H9 (cell line): ENCODE results near the gene PREX1. TPM values are rescaled to one million over a fixed set of nuclear protein-coding genes. Genes with fewer than 3 reads are reported as not detected.

Experiments used
- DNase-seq: peaks from one replicate; pipeline ENCODE4 v3.0.0-alpha.2; 2017
- H2AFZ ChIP-seq: one replicate; pipeline ENCODE4 v1.6.1; 2013; ENCODE audit warnings: mild to moderate bottlenecking, low read length, control low read depth, moderate library complexity
- H2AK5ac ChIP-seq: 2 replicates; pipeline ENCODE4 v1.6.1; 2013; ENCODE audit warnings: low read length, control low read depth, mixed read lengths; ENCODE audit not compliant: insufficient read length
- H2BK120ac ChIP-seq: one replicate; pipeline ENCODE4 v1.6.1; 2013; ENCODE audit warnings: low read depth, mild to moderate bottlenecking, low read length, control low read depth, inconsistent platforms; ENCODE audit not compliant: poor library complexity, severe bottlenecking
- H2BK12ac ChIP-seq: 2 replicates; pipeline ENCODE4 v1.6.1; 2013; ENCODE audit warnings: low read length, control low read depth, mixed read lengths, low read depth; ENCODE audit not compliant: insufficient read length
- H2BK15ac ChIP-seq: 2 replicates; pipeline ENCODE4 v1.6.1; 2013; ENCODE audit warnings: low read depth, low read length, control low read depth
- H2BK20ac ChIP-seq: one replicate; pipeline ENCODE4 v1.6.1; 2013; ENCODE audit warnings: low read depth, mild to moderate bottlenecking, low read length, control low read depth, inconsistent platforms; ENCODE audit not compliant: poor library complexity, severe bottlenecking
- H2BK5ac ChIP-seq: 2 replicates; pipeline ENCODE4 v1.6.1; 2013; ENCODE audit warnings: low read length, control low read depth, mixed read lengths; ENCODE audit not compliant: insufficient read length
- H3K14ac ChIP-seq: 2 replicates; pipeline ENCODE4 v1.6.1; 2013; ENCODE audit warnings: low read length, control low read depth; ENCODE audit not compliant: insufficient read depth
- H3K18ac ChIP-seq: 2 replicates; pipeline ENCODE4 v1.6.1; 2013; ENCODE audit warnings: low read depth, mild to moderate bottlenecking, mixed read lengths, low read length, control low read depth; ENCODE audit not compliant: insufficient read length
- H3K23ac ChIP-seq: 2 replicates; pipeline ENCODE4 v1.6.1; 2013; ENCODE audit warnings: low read length, control low read depth, mixed read lengths, low read depth; ENCODE audit not compliant: insufficient read length
- H3K23me2 ChIP-seq: 2 replicates; pipeline ENCODE4 v1.6.1; 2013; ENCODE audit warnings: low read depth, mild to moderate bottlenecking, mixed read lengths, low read length, control low read depth; ENCODE audit not compliant: insufficient read length, poor library complexity, severe bottlenecking
- H3K27ac ChIP-seq: 2 replicates; pipeline ENCODE4 v1.5.1; 2013; ENCODE audit warnings: low read length, control low read depth, mixed read lengths, low read depth; ENCODE audit not compliant: insufficient read length
- H3K27me3 ChIP-seq: 2 replicates; pipeline ENCODE4 v1.6.1; 2013; ENCODE audit warnings: low read length, control low read depth, inconsistent platforms; ENCODE audit not compliant: insufficient read depth
- H3K4ac ChIP-seq: 2 replicates; pipeline ENCODE4 v1.6.1; 2013; ENCODE audit warnings: low read depth, mild to moderate bottlenecking, control low read depth, inconsistent platforms, low read length, moderate library complexity
- H3K4me1 ChIP-seq: 2 replicates; pipeline ENCODE4 v1.6.1; 2013; ENCODE audit warnings: low read length, control low read depth, inconsistent platforms; ENCODE audit not compliant: insufficient read depth
- H3K4me2 ChIP-seq: 2 replicates; pipeline ENCODE4 v1.6.1; 2013; ENCODE audit warnings: low read length, control low read depth, mixed read lengths; ENCODE audit not compliant: insufficient read length, insufficient read depth
- H3K56ac ChIP-seq: 2 replicates; pipeline ENCODE4 v1.6.1; 2013; ENCODE audit warnings: low read depth, mild to moderate bottlenecking, mixed read lengths, low read length, control low read depth; ENCODE audit not compliant: insufficient read length
- H3K79me1 ChIP-seq: 2 replicates; pipeline ENCODE4 v1.6.1; 2013; ENCODE audit warnings: low read depth, mild to moderate bottlenecking, moderate library complexity, low read length, control low read depth, inconsistent platforms; ENCODE audit not compliant: insufficient read depth, poor library complexity, severe bottlenecking
- H3K79me2 ChIP-seq: 2 replicates; pipeline ENCODE4 v1.6.1; 2013; ENCODE audit warnings: low read length, control low read depth, inconsistent platforms; ENCODE audit not compliant: insufficient read depth
- H3K9ac ChIP-seq: 2 replicates; pipeline ENCODE4 v1.6.1; 2013; ENCODE audit warnings: low read length, control low read depth, mixed read lengths; ENCODE audit not compliant: insufficient read length; ENCODE audit errors: extremely low read depth
- H3K9me3 ChIP-seq: one replicate; pipeline ENCODE4 v1.6.1; 2013; ENCODE audit warnings: low read depth, low read length, inconsistent platforms; ENCODE audit not compliant: control insufficient read depth
- H3T11ph ChIP-seq: one replicate; pipeline ENCODE4 v1.6.1; 2013; ENCODE audit warnings: mild to moderate bottlenecking, low read length, control low read depth, inconsistent platforms
- H4K20me1 ChIP-seq: one replicate; pipeline ENCODE4 v1.6.1; 2013; ENCODE audit not compliant: control insufficient read depth, insufficient read length, insufficient read depth
- H4K5ac ChIP-seq: 2 replicates; pipeline ENCODE4 v1.6.1; 2013; ENCODE audit warnings: low read depth, mild to moderate bottlenecking, mixed read lengths, low read length, control low read depth; ENCODE audit not compliant: insufficient read length
- H4K8ac ChIP-seq: replicated peaks from 2 replicates; pipeline ENCODE4 v1.6.1; 2013; ENCODE audit warnings: low read length, control low read depth, mixed read lengths, low read depth; ENCODE audit not compliant: insufficient read length
- H4K91ac ChIP-seq: 2 replicates; pipeline ENCODE4 v1.6.1; 2013; ENCODE audit warnings: low read depth, mild to moderate bottlenecking, moderate library complexity, mixed read lengths, low read length, control low read depth; ENCODE audit not compliant: insufficient read length
- H3K27ac Mint-ChIP-seq, 3 experiments: 2 replicates in 2 of 3; 3 replicates in 1 of 3; pipeline ENCODE4 v1.8.0; 2020 to 2021; ENCODE audit warnings: mixed read lengths in 3 of 3, mild to moderate bottlenecking in 1 of 3, moderate library complexity in 1 of 3
- H3K27me3 Mint-ChIP-seq: 2 replicates; pipeline ENCODE4 v1.8.0; 2021; ENCODE audit warnings: low read depth, mild to moderate bottlenecking, moderate library complexity, mixed read lengths
- H3K36me3 Mint-ChIP-seq, 3 experiments: 2 replicates in 2 of 3; 3 replicates in 1 of 3; pipeline ENCODE4 v1.8.0; 2020 to 2021; ENCODE audit warnings: low read depth in 3 of 3, mixed read lengths in 3 of 3; ENCODE audit not compliant: insufficient read depth in 1 of 3
- H3K4me1 Mint-ChIP-seq, 2 experiments: 2 replicates each; pipeline ENCODE4 v1.8.0; 2020; ENCODE audit warnings: mixed read lengths in 2 of 2
- H3K4me3 Mint-ChIP-seq, 2 experiments: 2 replicates in 1 of 2; 3 replicates in 1 of 2; pipeline ENCODE4 v1.8.0; 2020 to 2021; ENCODE audit warnings: mild to moderate bottlenecking in 2 of 2, mixed read lengths in 2 of 2, moderate library complexity in 1 of 2
- H3K9me3 Mint-ChIP-seq, 2 experiments: 2 replicates in 1 of 2; 3 replicates in 1 of 2; pipeline ENCODE4 v1.8.0; 2020; ENCODE audit warnings: mild to moderate bottlenecking in 2 of 2, mixed read lengths in 2 of 2, moderate library complexity in 1 of 2
- WGBS: extraction: QIAGEN DNeasy Blood & Tissue Kit; methylation state at CpG from one replicate; pipeline ENCODE4 v1.1.7; 2013; ENCODE audit warnings: missing lambda C conversion rate, low lambda C conversion rate, mixed read lengths; ENCODE audit not compliant: insufficient read length; ENCODE audit errors: extremely low coverage; 5-methylcytosine and 5-hydroxymethylcytosine counted together
- total RNA-seq: library from RNA; stranded (reverse); gene quantifications from 2 replicates; pipeline ENCODE4 v1.2.1, GENCODE V29; 2021
- TF ChIP-seq, protein P1 (sequence below): fragments of 200-600 bp; sonication (generic); conservative IDR thresholded peaks from 3 replicates; pipeline ENCODE4 v1.8.0; 2021; ENCODE audit warnings: antibody characterized with exemption, mild to moderate bottlenecking

PREX1 gene
- total RNA-seq, 1 experiment from 2014 or later = 6.6 TPM

GRCh38 chr20:48735112-48735511 is 92.7 kb downstream of the PREX1 start:
- peaks cover 0 to 3% (median 0%) of the 10 kb centered on the region in 3 experiments; a peak in 1 of 7 replicates for H3K36me3 Mint-ChIP-seq
- WGBS = no CpG with 5 or more reads among the region's 5 CpGs
- no peak overlapping the region for H3K18ac ChIP-seq
- no peak overlapping the region for H3K27ac ChIP-seq
- no peak overlapping the region for H3T11ph ChIP-seq
- H4K91ac ChIP-seq = no peak overlapping the region
- H2BK120ac ChIP-seq = no peak overlapping the region
- H4K5ac ChIP-seq = no peak overlapping the region
- H3K79me2 ChIP-seq = no peaks in the 10 kb centered on the region
- no peak overlapping the region; the same call in 1 of the 2 replicates for H3K4ac ChIP-seq
- H3K14ac ChIP-seq = no peak overlapping the region
- TF ChIP-seq, protein P1, sequence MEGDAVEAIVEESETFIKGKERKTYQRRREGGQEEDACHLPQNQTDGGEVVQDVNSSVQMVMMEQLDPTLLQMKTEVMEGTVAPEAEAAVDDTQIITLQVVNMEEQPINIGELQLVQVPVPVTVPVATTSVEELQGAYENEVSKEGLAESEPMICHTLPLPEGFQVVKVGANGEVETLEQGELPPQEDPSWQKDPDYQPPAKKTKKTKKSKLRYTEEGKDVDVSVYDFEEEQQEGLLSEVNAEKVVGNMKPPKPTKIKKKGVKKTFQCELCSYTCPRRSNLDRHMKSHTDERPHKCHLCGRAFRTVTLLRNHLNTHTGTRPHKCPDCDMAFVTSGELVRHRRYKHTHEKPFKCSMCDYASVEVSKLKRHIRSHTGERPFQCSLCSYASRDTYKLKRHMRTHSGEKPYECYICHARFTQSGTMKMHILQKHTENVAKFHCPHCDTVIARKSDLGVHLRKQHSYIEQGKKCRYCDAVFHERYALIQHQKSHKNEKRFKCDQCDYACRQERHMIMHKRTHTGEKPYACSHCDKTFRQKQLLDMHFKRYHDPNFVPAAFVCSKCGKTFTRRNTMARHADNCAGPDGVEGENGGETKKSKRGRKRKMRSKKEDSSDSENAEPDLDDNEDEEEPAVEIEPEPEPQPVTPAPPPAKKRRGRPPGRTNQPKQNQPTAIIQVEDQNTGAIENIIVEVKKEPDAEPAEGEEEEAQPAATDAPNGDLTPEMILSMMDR = no peak
- H3K4me2 ChIP-seq = no peak overlapping the region
- H2BK5ac ChIP-seq = no peak overlapping the region
- H3K23ac ChIP-seq = no peak overlapping the region
- H2BK15ac ChIP-seq = no peak overlapping the region
- no peak overlapping the region for H2AK5ac ChIP-seq
- H3K4me1 Mint-ChIP-seq = peaks cover 7 to 18% of the 10 kb centered on the region in 2 experiments
- no peak overlapping the region for H2BK12ac ChIP-seq
- H2AFZ ChIP-seq = no peak overlapping the region
- H3K27me3 Mint-ChIP-seq = no peaks in the 10 kb centered on the region
- H3K9ac ChIP-seq = no peak overlapping the region
- no peaks in the 10 kb centered on the region for H4K20me1 ChIP-seq
- no peak overlapping the region for H3K27ac Mint-ChIP-seq
- H3K79me1 ChIP-seq = no peaks in the 10 kb centered on the region
- H4K8ac ChIP-seq = no peak overlapping the region
- H3K4me1 ChIP-seq = no peaks in the 10 kb centered on the region
- DNase-seq = no peak
- H3K56ac ChIP-seq = no peak overlapping the region
- no peak overlapping the region for H2BK20ac ChIP-seq
- H3K9me3 Mint-ChIP-seq = no peaks in the 10 kb centered on the region
- H3K4me3 Mint-ChIP-seq = no peak overlapping the region
- no peaks in the 10 kb centered on the region for H3K27me3 ChIP-seq
- H3K23me2 ChIP-seq = no peaks in the 10 kb centered on the region
- H3K9me3 ChIP-seq = no peaks in the 10 kb centered on the region
